Measurements from ENCODE around the gene TBCE.
A peak's percentile ranks its signal among the peaks of the same experiment; 100 is the strongest.
"Not testable (repeated sequence)": the region's sequence is repeated elsewhere in the genome, so short reads cannot be mapped to it uniquely, and the experiment has no call there.

TBCE gene

DNA sequence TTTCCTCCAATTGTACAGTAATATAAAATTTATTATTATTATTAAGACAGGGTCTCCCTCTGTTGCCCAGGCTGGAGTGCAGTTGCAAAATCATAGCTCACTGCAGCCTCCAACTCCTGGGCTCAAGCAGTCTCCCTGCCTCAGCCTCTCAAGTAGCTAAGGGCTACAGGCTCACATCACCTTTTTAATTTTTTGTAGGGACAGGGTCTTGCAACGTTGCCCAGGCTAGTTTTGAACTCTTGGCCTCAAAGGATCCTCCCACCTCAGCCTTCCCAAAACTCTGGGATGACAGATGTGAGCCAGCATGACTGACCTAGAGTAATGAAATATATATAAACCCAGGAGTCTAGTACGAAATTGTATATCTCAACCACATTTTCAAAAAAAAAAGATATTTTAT is 87.9 kb downstream of the TBCE start:
- DNase-seq (ENCODE audit: insufficient read length, low spot score) (no peak), FAIRE-seq (no peak)
- TF ChIP-seq, protein P1, sequence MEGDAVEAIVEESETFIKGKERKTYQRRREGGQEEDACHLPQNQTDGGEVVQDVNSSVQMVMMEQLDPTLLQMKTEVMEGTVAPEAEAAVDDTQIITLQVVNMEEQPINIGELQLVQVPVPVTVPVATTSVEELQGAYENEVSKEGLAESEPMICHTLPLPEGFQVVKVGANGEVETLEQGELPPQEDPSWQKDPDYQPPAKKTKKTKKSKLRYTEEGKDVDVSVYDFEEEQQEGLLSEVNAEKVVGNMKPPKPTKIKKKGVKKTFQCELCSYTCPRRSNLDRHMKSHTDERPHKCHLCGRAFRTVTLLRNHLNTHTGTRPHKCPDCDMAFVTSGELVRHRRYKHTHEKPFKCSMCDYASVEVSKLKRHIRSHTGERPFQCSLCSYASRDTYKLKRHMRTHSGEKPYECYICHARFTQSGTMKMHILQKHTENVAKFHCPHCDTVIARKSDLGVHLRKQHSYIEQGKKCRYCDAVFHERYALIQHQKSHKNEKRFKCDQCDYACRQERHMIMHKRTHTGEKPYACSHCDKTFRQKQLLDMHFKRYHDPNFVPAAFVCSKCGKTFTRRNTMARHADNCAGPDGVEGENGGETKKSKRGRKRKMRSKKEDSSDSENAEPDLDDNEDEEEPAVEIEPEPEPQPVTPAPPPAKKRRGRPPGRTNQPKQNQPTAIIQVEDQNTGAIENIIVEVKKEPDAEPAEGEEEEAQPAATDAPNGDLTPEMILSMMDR (IDR thresholded peaks at IDR 0.05; ENCODE audit: insufficient read depth, missing control alignments), result no peak

DNA sequence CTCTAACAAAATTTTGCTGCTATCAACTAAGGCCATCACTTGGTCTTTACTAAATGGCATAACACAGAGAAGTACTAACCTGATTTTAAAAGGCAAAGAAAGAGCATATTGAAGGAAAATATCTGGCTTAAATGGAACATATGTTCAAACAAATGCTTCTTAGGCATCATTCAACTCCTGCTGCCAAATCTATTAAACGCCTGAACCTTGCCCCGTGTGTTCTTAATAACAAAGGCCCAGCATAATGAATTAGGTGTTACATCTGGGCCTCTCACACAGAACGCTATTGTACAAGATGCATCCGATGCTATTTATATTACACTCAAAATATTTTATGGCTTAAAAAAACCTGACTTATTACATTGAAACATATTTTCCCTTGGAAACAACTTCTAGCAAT is 88.6 kb downstream of the TBCE start:
- TF ChIP-seq, protein P1 (IDR thresholded peaks at IDR 0.05; ENCODE audit: insufficient read depth, missing control alignments), result no peak
- FAIRE-seq, result no peak
- no peak for DNase-seq (ENCODE audit: insufficient read length, low spot score)

DNA sequence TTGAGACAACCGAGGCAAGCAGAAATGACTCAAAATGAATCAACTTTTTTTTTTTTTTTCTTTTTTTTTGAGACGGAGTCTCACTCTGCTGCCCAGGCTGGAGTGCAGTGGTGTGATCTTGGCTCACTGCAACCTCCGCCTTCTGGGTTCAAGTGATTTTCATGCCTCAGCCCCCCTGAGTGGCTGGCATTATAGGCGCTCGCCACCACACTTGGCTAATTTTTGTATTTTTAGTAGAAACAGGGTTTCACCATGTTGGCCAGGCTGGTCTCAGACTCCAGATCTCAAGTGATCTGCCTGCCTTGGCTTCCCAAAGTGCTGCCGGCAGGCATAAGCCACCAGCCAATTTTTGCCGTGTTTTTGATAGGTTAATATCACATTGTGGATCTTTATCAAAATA is 90.6 kb downstream of the TBCE start:
- not testable (repeated sequence) for DNase-seq (ENCODE audit: insufficient read length, low spot score); FAIRE-seq

DNA sequence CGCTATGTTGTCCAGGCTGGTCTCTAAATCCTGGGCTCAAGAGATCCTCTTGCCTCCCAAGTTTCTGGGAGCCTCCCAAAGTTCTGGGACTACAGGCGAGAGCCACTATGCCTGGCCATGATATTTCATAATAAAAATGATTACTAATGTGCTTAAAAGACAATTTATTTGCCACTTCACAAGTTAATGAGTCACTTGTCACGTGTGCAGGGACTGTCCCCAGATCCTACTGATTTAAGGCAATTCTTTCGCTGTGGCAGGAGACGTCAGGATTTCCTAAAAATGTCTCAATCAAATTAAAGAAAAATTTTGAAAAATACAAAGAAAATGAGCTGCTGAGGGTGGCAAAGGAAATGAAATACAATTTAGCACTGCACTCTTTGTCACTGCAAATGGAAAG is 93.5 kb downstream of the TBCE start:
- FAIRE-seq, result no peak
- no peak for DNase-seq (ENCODE audit: insufficient read length, low spot score)
- TF ChIP-seq, protein P1 (IDR thresholded peaks at IDR 0.05; ENCODE audit: insufficient read depth, missing control alignments), result no peak

DNA sequence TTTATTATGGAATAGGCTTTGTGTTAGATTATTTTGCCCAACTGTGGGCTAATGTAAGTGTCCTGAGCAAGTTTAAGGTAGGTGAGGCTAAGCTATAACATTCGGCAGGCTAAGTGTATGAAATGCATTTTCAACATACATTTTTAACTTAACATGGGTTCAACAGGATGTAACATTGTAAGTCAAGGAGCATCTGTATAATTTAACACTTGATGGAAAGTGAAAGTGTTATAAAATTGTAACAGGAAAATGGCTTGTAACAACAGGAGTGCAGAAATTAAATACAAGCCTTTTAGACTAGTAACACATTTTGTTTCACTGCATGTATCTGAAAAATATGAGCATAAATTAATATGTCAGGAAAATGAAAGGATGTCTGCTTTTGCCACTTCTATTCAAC is 94.7 kb downstream of the TBCE start:
- DNase-seq (ENCODE audit: insufficient read length, low spot score) (no peak), FAIRE-seq (peak; percentile 85)
- TF ChIP-seq, protein P1 (IDR thresholded peaks at IDR 0.05; ENCODE audit: insufficient read depth, missing control alignments), result no peak

DNA sequence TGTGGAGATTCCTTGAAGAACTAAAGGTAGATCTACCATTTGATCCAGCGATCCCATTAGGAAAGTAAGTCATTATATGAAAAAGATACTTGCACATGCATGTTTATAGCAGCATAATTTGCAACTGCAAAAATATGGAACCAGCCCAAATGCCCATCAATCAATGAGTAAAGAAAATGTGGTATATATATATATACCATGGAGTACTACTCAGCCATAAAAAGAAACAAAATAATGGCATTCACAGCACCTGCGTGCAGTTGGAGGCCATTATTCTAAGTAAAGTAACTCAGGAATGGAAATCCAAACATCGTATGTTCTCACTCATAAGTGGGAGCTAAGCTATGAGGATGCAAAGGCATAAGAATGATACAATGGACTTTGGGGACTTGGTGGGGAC is 95.6 kb downstream of the TBCE start:
- not testable (repeated sequence) for DNase-seq (ENCODE audit: insufficient read length, low spot score); FAIRE-seq

DNA sequence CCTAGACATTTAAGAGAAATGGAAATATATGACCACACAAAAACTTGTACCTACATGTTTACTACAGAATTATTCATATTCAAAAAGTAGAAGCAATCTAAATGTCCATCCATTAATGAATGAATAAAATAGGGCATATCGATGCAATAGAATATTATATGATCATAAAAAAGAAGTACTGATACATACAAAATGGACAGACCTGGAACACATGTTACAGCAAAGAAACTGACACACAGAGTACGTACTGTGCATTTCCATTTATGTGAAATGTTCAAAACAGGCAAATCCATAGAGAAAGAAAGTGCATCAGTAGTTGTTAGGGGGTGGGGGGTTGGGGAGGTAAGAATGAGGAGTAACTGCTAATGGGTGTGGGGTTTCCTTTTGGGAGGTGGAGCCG is 97.8 kb downstream of the TBCE start:
- FAIRE-seq, result peak; percentile 48
- DNase-seq (ENCODE audit: insufficient read length, low spot score), result no peak

DNA sequence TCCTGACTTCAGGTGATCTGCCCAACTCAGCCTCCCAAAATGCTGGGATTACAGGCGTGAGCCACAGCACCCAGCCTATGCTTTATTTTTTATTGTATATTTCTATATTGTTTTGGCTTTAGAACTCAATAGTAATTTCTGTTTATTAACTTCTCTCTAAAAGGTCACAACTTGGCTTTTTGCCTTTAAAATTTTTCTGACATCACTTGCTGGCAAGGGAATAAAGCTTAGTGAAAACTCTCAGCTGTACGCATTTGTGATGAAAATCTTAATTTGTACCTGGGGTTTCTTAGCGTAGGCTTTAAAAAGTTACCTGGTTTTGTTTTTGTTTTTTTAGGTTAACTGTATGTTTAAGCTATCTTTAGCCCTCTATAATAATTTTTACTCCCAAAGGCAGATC is 100.8 kb downstream of the TBCE start:
- FAIRE-seq (no peak), DNase-seq (ENCODE audit: insufficient read length, low spot score) (no peak)
- TF ChIP-seq, protein P1 (IDR thresholded peaks at IDR 0.05; ENCODE audit: insufficient read depth, missing control alignments), result no peak

More for the DNA sequence above, 97.8 kb downstream of the TBCE start:
- TF ChIP-seq, protein P1 (IDR thresholded peaks at IDR 0.05; ENCODE audit: insufficient read depth, missing control alignments), result no peak
